HepG2 (cell line): Measurements from ENCODE around the gene PLXNA1. TPM values are rescaled to one million over a fixed set of nuclear protein-coding genes. Genes with fewer than 3 reads are reported as not detected.

Source experiments
- ATAC-seq: fragments of 200-7000 bp; cut with Tn5 transposase; 3 replicates; pipeline ENCODE4 v1.9.1; 2020; ENCODE audit warnings: mild to moderate bottlenecking, moderate library complexity
- BruUV-seq: library from RNA; stranded (reverse); fragments of 400-500 nt; replicated peaks from 2 replicates; lab custom pipeline; 2021; lab: Mats Ljungman, UMichigan
- CTCF ChIA-PET: fragments of 300-600 bp; formaldehyde crosslinking; extraction: SDS; loops from one replicate; lab custom pipeline; 2021; ENCODE audit warnings: low total read pairs, inconsistent platforms, low intra/inter-chr PET ratio; lab: Yijun Ruan, JAX
- POLR2A ChIA-PET: fragments of 350-600 bp; sonication (Branson Sonifier 250); formaldehyde crosslinking; loops from one replicate; lab custom pipeline; 2020; ENCODE audit warnings: antibody characterized with exemption, inconsistent platforms; lab: Yijun Ruan, JAX
- DNase-seq: peaks from one replicate; pipeline ENCODE4 v3.0.0-alpha.2; 2015; ENCODE audit warnings: low spot score
- FAIRE-seq: peaks from 3 replicates; lab custom pipeline; 2011; peaks lifted over from hg19 to GRCh38; lab: Jason Lieb, UNC
- H2AFZ ChIP-seq: one replicate; pipeline ENCODE4 v1.6.1; 2011; ENCODE audit warnings: low read length, inconsistent platforms
- H3K27ac ChIP-seq: fragments of 300-600 bp; 3 replicates; pipeline ENCODE4 v1.8.0; 2011; ENCODE audit warnings: mixed run types, mild to moderate bottlenecking, mixed read lengths, low read length, inconsistent platforms; ENCODE audit not compliant: insufficient read depth; ENCODE audit errors: extremely low read length
- H3K27me3 ChIP-seq, 2 experiments: fragments of 200-600 bp in 1 of 2; 2 replicates in 1 of 2; 3 replicates in 1 of 2; pipeline versions ENCODE4 v1.6.0 to v1.8.0; 2011; ENCODE audit warnings: low read length in 2 of 2, mild to moderate bottlenecking in 2 of 2, moderate library complexity in 2 of 2, inconsistent platforms in 1 of 2; ENCODE audit not compliant: insufficient read depth in 2 of 2, control insufficient read depth in 1 of 2
- H3K36me3 ChIP-seq, 2 experiments: fragments of 200-600 bp in 1 of 2; replicated peaks in 1 of 2; 2 replicates in 1 of 2; 3 replicates in 1 of 2; pipeline versions ENCODE4 v1.5.1 to v1.8.0; 2011; ENCODE audit warnings: low read length in 2 of 2, inconsistent platforms in 1 of 2; ENCODE audit not compliant: insufficient read depth in 2 of 2, control insufficient read depth in 1 of 2
- H3K4me1 ChIP-seq: 2 replicates; pipeline ENCODE4 v1.5.1; 2012; ENCODE audit warnings: low read length, inconsistent platforms; ENCODE audit not compliant: insufficient read depth
- H3K4me2 ChIP-seq: 2 replicates; pipeline ENCODE4 v1.6.0; 2011; ENCODE audit warnings: low read depth, low read length, inconsistent platforms
- H3K4me3 ChIP-seq, 3 experiments: fragments of 200-600 bp in 1 of 3; sonication (generic), shearing (Covaris generic) in 1 of 3; replicated peaks in 1 of 3; 2 replicates each; pipeline ENCODE4 v1.5.1; 2011 to 2016; ENCODE audit warnings: low read length in 3 of 3, inconsistent platforms in 2 of 3, low read depth in 2 of 3, mild to moderate bottlenecking in 2 of 3, control low read depth in 1 of 3, mixed read lengths in 1 of 3; ENCODE audit not compliant: insufficient read depth in 1 of 3
- H3K79me2 ChIP-seq: one replicate; pipeline ENCODE4 v1.6.1; 2011; ENCODE audit warnings: low read length, inconsistent platforms; ENCODE audit not compliant: insufficient read depth
- H3K9ac ChIP-seq: 2 replicates; pipeline ENCODE4 v1.6.0; 2011; ENCODE audit warnings: mild to moderate bottlenecking, low read depth, low read length, inconsistent platforms; ENCODE audit not compliant: insufficient read depth
- H3K9me3 ChIP-seq: 2 replicates; pipeline ENCODE4 v1.5.1; 2012; ENCODE audit warnings: mild to moderate bottlenecking, low read length
- H4K20me1 ChIP-seq: 2 replicates; pipeline ENCODE4 v1.6.0; 2011; ENCODE audit warnings: inconsistent platforms, mild to moderate bottlenecking, low read length, moderate library complexity; ENCODE audit not compliant: insufficient read depth
- GPBP1L1 ChIP-seq: sonication (generic); formaldehyde crosslinking; IDR thresholded peaks from 2 replicates; pipeline ENCODE4 v1.5.0; 2020; ENCODE audit warnings: mild to moderate bottlenecking, missing genetic modification reagents
- LCORL ChIP-seq, 2 experiments: fragments of 450-650 bp in 1 of 2; sonication (generic) in 1 of 2; formaldehyde crosslinking in 1 of 2; IDR thresholded peaks; 2 replicates each; pipeline versions ENCODE4 v1.5.0 to v1.6.1; 2017 to 2020; ENCODE audit warnings: antibody characterized with exemption in 1 of 2, missing genetic modification reagents in 1 of 2
- MNT ChIP-seq: fragments of 450-650 bp; IDR thresholded peaks from 2 replicates; pipeline ENCODE4 v1.6.1; 2016
- MTA3 ChIP-seq: sonication (generic); formaldehyde crosslinking; IDR thresholded peaks from 2 replicates; pipeline ENCODE4 v1.4.0; 2020; ENCODE audit warnings: missing genetic modification reagents
- WGBS: methylation state at CpG from one replicate; pipeline ENCODE4 v1.1.6; 2017; ENCODE audit warnings: low lambda C conversion rate; 5-methylcytosine and 5-hydroxymethylcytosine counted together
- in situ Hi-C: cut with HindIII; loops from 2 replicates; pipeline ENCODE4 v1.10.0; 2017; ENCODE audit warnings: low pct_unique_long_range_greater_than_20kb; ENCODE audit not compliant: extremely low pct_ligation_motif_present
- intact Hi-C: fragments of 100-400 bp; cut with micrococcal nuclease; formaldehyde crosslinking; loops from one replicate; pipeline ENCODE4 v1.10.0; 2022; ENCODE audit not compliant: unreplicated experiment
- polyA plus RNA-seq, 8 experiments: library from polyadenylated mRNA; depleted of rRNA in 3 of 8; stranded (reverse) in 7 of 8; unstranded in 1 of 8; fragments of >200 nt; fragmentation: Illumina TruSeq in 4 of 8; extraction: Trizol in 4 of 8; gene quantifications; 2 replicates each; pipeline versions ENCODE4 v1.2.1 to v1.2.3, GENCODE V29; 2011 to 2016; ENCODE audit warnings: low read depth in 4 of 8, missing spikeins in 1 of 8, mixed read lengths in 1 of 8; ENCODE audit not compliant: insufficient read depth in 1 of 8
- total RNA-seq, 5 experiments: library from RNA; depleted of rRNA; stranded (reverse); fragments of >200 nt; fragmentation: Illumina TruSeq; extraction: Trizol; gene quantifications; 2 replicates each; pipeline ENCODE4 v1.2.3, GENCODE V29; 2016; ENCODE audit warnings: low read depth in 1 of 5

The PLXNA1 gene
- total and polyA plus RNA-seq, 2 of the 13 experiments (the other 11 are each of a cell fraction or from before 2014, with no cell fraction given), result 16.6 to 18.2 TPM

- H4K20me1 ChIP-seq, result no peaks in the 10 kb centered on the region
- ATAC-seq (no peak), FAIRE-seq (no peak), DNase-seq (no peak)
- BruUV-seq, result no TSS peak
- H3K36me3 ChIP-seq, result no peaks in the 10 kb centered on the region
- peaks cover 7% of the 10 kb centered on the region for H3K9me3 ChIP-seq
- H3K4me3 ChIP-seq, result no peak overlapping the region
- ChIA-PET CTCF (no interaction called here), POLR2A (no interaction called here)
- in situ Hi-C loops (loop anchor here (10.0 kb wide), 1 partner anchor 303 kb away; no protein-coding TSS in a partner anchor), intact Hi-C loops (no loop called here)
- H3K9ac ChIP-seq, result no peak overlapping the region
- peaks cover 2 to 16% of the 10 kb centered on the region in 2 experiments; a peak in 3 of 5 replicates for H3K27me3 ChIP-seq
- peaks cover 28% of the 10 kb centered on the region for H3K4me1 ChIP-seq
- 60% methylated on average over 5 of the region's 5 CpGs for WGBS
- no peak overlapping the region for H3K4me2 ChIP-seq
- TF ChIP-seq LCORL (IDR thresholded peaks at IDR 0.05) (peak; percentile 41; the same call in 1 of the 2 replicates), LCORL (CRISPR knock-in tag; IDR thresholded peaks at IDR 0.05) (no peak), MTA3 (CRISPR knock-in tag) (no peak), GPBP1L1 (CRISPR knock-in tag) (no peak), MNT (peak; percentile 92)
- no peak overlapping the region for H3K27ac ChIP-seq
- H3K79me2 ChIP-seq, result no peaks in the 10 kb centered on the region
- no peak overlapping the region for H2AFZ ChIP-seq
Observed at GRCh38 chr3:126978291-126978690, 4.6 kb upstream of the PLXNA1 start.
